Mesendoderm (in vitro differentiated cells): ENCODE data around the gene RBM3. TPM values are rescaled to one million over a fixed set of nuclear protein-coding genes. Genes with fewer than 3 reads are reported as not detected.

Source experiments
- DNase-seq: peaks from one replicate; pipeline ENCODE4 v3.0.0; 2013
- H2AK5ac ChIP-seq: 2 replicates; pipeline ENCODE4 v1.6.1; 2013; ENCODE audit warnings: low read length, inconsistent platforms
- H2BK120ac ChIP-seq: 2 replicates; pipeline ENCODE4 v1.6.1; 2013; ENCODE audit warnings: low read depth, mild to moderate bottlenecking, low read length, moderate library complexity, mixed read lengths
- H2BK15ac ChIP-seq: replicated peaks from 2 replicates; pipeline ENCODE4 v1.6.1; 2013; ENCODE audit warnings: low read depth, mild to moderate bottlenecking, moderate library complexity
- H2BK5ac ChIP-seq: 2 replicates; pipeline ENCODE4 v1.6.1; 2013; ENCODE audit warnings: low read length, inconsistent platforms
- H3K18ac ChIP-seq: 2 replicates; pipeline ENCODE4 v1.6.1; 2013; ENCODE audit warnings: mild to moderate bottlenecking, low read length, mixed read lengths
- H3K23ac ChIP-seq: one replicate; pipeline ENCODE4 v1.6.1; 2013; ENCODE audit warnings: low read length
- H3K27ac ChIP-seq: 2 replicates; pipeline ENCODE4 v1.5.1; 2013; ENCODE audit warnings: low read depth, mild to moderate bottlenecking, inconsistent platforms, low read length, moderate library complexity
- H3K27me3 ChIP-seq: 2 replicates; pipeline ENCODE4 v1.6.1; 2013; ENCODE audit warnings: low read length, control low read depth, mild to moderate bottlenecking, inconsistent platforms; ENCODE audit not compliant: insufficient read depth, poor library complexity
- H3K36me3 ChIP-seq: 2 replicates; pipeline ENCODE4 v1.6.1; 2013; ENCODE audit warnings: low read length, inconsistent platforms; ENCODE audit not compliant: control insufficient read depth, insufficient read depth
- H3K4ac ChIP-seq: one replicate; pipeline ENCODE4 v1.6.1; 2013; ENCODE audit warnings: low read depth, mild to moderate bottlenecking, low read length, moderate library complexity
- H3K4me1 ChIP-seq: 2 replicates; pipeline ENCODE4 v1.6.1; 2013; ENCODE audit warnings: low read depth, low read length, inconsistent platforms; ENCODE audit not compliant: control insufficient read depth
- H3K4me2 ChIP-seq: 2 replicates; pipeline ENCODE4 v1.6.1; 2013; ENCODE audit warnings: low read length
- H3K4me3 ChIP-seq: 2 replicates; pipeline ENCODE4 v1.5.1; 2013; ENCODE audit warnings: mild to moderate bottlenecking, low read length
- H3K56ac ChIP-seq: one replicate; pipeline ENCODE4 v1.6.1; 2013; ENCODE audit warnings: low read length
- H3K79me1 ChIP-seq: 2 replicates; pipeline ENCODE4 v1.6.1; 2013; ENCODE audit warnings: low read length, inconsistent platforms
- H3K79me2 ChIP-seq: 2 replicates; pipeline ENCODE4 v1.6.1; 2013; ENCODE audit warnings: mild to moderate bottlenecking, low read length; ENCODE audit not compliant: control insufficient read depth, insufficient read depth
- H3K9ac ChIP-seq: 2 replicates; pipeline ENCODE4 v1.6.1; 2013; ENCODE audit warnings: low read length, inconsistent platforms
- H4K5ac ChIP-seq: one replicate; pipeline ENCODE4 v1.6.1; 2013; ENCODE audit warnings: low read length
- H4K8ac ChIP-seq: one replicate; pipeline ENCODE4 v1.6.1; 2013; ENCODE audit warnings: low read depth, mild to moderate bottlenecking, control low read depth, low read length, moderate library complexity
- WGBS: extraction: QIAGEN DNeasy Blood & Tissue Kit; methylation state at CpG from one replicate; pipeline ENCODE4 v1.1.7; 2013; ENCODE audit warnings: low lambda C conversion rate, missing lambda C conversion rate; ENCODE audit not compliant: insufficient coverage; ENCODE audit errors: extremely low coverage; 5-methylcytosine and 5-hydroxymethylcytosine counted together
- small RNA-seq: library from polyadenylated mRNA; stranded (forward); fragments of <200 nt; extraction: miRNeasy Mini kit (QIAGEN cat#:217004); gene quantifications from one replicate; pipeline ENCODE3, GENCODE V24; 2013; ENCODE audit not compliant: insufficient read depth

Gene RBM3

DNA sequence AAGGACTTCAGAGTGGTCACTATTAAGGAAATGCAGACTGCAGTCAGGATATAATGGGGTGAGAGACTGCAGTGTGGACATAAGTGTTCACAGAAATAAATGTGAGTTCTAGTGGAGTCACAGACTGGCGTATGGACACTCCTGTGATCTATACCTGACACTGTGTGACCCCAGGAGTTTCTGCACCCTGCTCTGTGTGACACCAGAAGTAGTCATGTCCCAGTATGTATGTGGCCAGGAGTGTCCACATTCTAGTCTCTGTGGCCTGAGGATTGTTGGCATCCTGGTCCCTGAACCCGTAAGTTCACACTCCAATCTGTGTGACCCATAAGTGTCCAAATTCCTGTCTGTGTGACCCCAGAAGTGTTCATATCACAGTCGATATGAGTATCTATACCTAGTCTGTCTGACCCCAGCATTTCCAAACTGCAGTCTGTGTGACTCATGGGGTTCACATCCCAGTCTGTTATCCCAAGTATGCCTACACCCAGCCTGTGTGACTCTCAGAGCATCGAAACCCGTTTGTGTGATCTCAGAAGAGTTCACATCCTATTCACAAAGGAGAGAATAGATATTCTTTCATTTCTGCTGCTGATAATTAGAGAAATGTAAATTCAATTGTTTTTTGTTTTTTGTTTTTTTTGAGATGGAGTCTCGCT is 39.3 kb downstream of the RBM3 start:
- WGBS = no CpG with 5 or more reads among the region's 6 CpGs
- no peaks in the 10 kb centered on the region for H3K79me1 ChIP-seq
- no peak overlapping the region for H3K27ac ChIP-seq

DNA sequence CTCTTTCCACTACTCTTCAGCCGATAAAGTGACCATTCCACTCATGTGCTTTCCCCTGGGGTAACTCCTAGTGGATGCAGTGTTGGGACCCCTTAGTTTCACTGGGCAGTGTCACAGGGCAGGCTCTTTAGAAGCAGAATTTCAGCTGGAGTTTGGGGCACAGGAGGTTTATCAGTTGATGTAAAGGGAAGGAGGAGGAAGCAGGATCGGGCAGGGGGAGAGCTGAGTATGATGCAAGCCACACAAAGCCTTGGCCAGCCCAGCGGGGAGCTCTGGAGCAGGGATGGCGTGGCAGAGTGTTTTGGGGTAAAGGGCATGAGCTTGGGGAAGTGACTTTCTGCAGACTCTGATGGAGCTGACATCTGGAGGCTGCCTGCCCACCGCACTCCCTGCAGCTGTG is 42.3 kb downstream of the RBM3 start:
- peak; percentile 51 for DNase-seq
- Histone ChIP-seq H3K56ac (peak overlapping the region; percentile 34), H3K9ac (no peak overlapping the region), H3K4me2 (no peak overlapping the region), H3K36me3 (no peaks in the 10 kb centered on the region), H2BK15ac (no peak overlapping the region), H3K4me3 (no peak overlapping the region), H2BK120ac (no peak overlapping the region), H3K23ac (no peak overlapping the region), H3K27me3 (no peaks in the 10 kb centered on the region), H3K4me1 (no peaks in the 10 kb centered on the region), H2AK5ac (no peak overlapping the region), H3K4ac (no peak overlapping the region), H3K27ac (no peak overlapping the region), H3K79me2 (no peaks in the 10 kb centered on the region), H2BK5ac (no peak overlapping the region), H4K5ac (no peak overlapping the region), H3K18ac (no peak overlapping the region), H3K79me1 (no peaks in the 10 kb centered on the region), H4K8ac (no peak overlapping the region)
- WGBS = no CpG with 5 or more reads among the region's 5 CpGs

More for the DNA sequence above, 39.3 kb downstream of the RBM3 start:
- no peak overlapping the region for H3K9ac ChIP-seq
- DNase-seq = no peak
- H3K4me1 ChIP-seq = no peaks in the 10 kb centered on the region
- H3K79me2 ChIP-seq = no peaks in the 10 kb centered on the region
- no peak overlapping the region for H2BK120ac ChIP-seq
- no peak overlapping the region for H2BK5ac ChIP-seq
- no peaks in the 10 kb centered on the region for H3K36me3 ChIP-seq
- H4K5ac ChIP-seq = no peak overlapping the region
- no peak overlapping the region for H4K8ac ChIP-seq
- H3K4me3 ChIP-seq = no peak overlapping the region
- H3K4ac ChIP-seq = no peak overlapping the region
- H3K18ac ChIP-seq = no peak overlapping the region
- H2BK15ac ChIP-seq = no peak overlapping the region
- no peaks in the 10 kb centered on the region for H3K27me3 ChIP-seq
- H3K23ac ChIP-seq = no peak overlapping the region
- no peak overlapping the region for H3K56ac ChIP-seq
- H3K4me2 ChIP-seq = no peak overlapping the region
- no peak overlapping the region for H2AK5ac ChIP-seq

DNA sequence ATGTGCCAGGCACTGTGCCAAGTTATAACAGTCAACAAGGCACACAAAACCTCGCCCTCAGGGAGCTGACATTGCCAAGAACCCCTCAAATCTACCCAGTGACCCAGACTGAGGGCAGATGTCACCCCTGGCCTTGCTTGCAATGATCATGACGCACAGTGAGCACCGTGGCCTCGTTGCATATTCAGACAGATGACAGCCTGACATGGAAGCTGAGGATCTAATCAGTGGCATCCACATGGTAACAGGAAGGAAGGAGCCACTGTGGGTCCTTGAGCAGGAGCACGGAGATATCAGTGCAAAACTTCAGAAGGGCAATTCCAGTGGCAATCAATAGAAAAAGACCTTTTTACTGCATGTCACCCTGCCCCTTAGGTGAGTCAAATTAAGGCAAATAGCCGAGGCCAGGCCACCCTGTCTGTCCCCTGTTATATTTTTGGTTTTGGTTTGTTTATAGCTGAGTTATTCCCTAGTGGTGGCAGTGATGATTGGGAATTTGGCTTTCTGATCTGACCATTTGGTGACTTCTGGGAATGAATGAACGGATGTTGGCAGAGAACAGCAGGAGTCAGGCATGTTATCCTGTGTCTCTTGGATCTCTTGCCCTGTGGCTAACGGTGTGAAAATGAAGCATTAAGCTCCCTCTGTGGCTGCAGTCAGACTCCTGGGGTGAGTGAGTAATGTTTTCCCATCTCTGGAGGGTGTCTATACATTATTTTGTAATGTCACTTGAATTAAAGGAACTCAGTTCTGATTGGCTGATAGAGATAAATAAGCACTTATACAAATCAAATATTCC is 43.5 kb downstream of the RBM3 start:
- no CpG with 5 or more reads among the region's 8 CpGs for WGBS
- H4K8ac ChIP-seq = no peak overlapping the region
- no peak overlapping the region for H2BK5ac ChIP-seq
- no peaks in the 10 kb centered on the region for H3K27me3 ChIP-seq
- no peak overlapping the region for H3K18ac ChIP-seq
- H3K79me1 ChIP-seq = no peaks in the 10 kb centered on the region
- H3K56ac ChIP-seq = no peak overlapping the region
- H3K9ac ChIP-seq = no peak overlapping the region
- H2AK5ac ChIP-seq = no peak overlapping the region
- H3K4me1 ChIP-seq = no peaks in the 10 kb centered on the region
- H2BK120ac ChIP-seq = no peak overlapping the region
- no peak overlapping the region for H3K4me2 ChIP-seq
- no peak overlapping the region for H2BK15ac ChIP-seq
- H4K5ac ChIP-seq = no peak overlapping the region
- no peaks in the 10 kb centered on the region for H3K36me3 ChIP-seq
- H3K4ac ChIP-seq = no peak overlapping the region
- no peaks in the 10 kb centered on the region for H3K79me2 ChIP-seq
- H3K27ac ChIP-seq = no peak overlapping the region
- H3K4me3 ChIP-seq = no peak overlapping the region
- DNase-seq = peak; percentile 62
- H3K23ac ChIP-seq = no peak overlapping the region

DNA sequence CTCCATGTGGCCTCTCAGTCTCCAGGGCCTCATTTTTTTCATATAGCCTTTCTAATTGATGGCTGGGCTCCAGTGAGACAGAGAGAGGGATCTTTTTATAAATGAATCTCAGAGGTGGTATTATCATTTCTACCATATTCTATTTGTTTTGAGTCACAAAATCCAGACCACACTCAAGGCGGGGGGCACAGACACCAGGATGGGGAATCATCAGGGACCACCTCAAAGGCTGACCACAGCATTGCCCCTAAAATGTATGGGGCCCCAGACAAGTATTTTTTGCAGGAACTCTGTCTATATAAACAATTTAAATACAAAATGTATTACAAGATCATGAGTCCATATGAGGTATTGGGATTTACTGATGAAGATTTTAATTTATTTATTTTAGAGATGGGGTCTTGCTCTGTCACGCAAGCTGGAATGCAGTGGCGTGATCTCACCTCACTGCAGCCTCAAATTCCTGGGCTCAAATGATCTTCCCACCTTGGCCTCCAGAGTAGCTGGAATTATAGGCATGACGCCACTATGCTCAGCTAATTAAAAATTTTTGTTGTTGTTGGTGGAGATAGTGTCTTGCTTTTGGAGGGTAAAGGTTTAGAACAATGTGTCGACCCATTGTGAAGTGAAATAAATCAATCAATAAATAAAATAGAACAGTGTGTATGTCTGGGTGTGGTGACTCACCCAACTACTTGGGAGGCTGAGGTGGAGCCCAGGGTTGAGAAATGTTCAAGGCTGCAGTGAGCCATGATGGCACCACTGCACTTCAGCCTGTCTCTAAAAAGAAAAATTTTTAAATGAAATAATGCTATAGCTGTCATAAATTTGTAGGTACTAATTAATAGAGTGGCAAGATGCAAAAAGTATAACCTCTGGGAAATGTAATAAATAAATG is 52.4 kb downstream of the RBM3 start:
- Histone ChIP-seq H2AK5ac (no peak overlapping the region), H3K23ac (no peak overlapping the region), H2BK15ac (no peak overlapping the region), H3K4ac (no peak overlapping the region), H2BK5ac (no peak overlapping the region), H3K36me3 (no peaks in the 10 kb centered on the region), H3K27ac (no peak overlapping the region), H4K8ac (no peak overlapping the region), H3K4me1 (no peaks in the 10 kb centered on the region), H3K18ac (no peak overlapping the region), H3K79me2 (no peaks in the 10 kb centered on the region), H3K79me1 (no peaks in the 10 kb centered on the region), H3K27me3 (no peaks in the 10 kb centered on the region), H3K9ac (no peak overlapping the region), H2BK120ac (no peak overlapping the region), H3K4me3 (no peak overlapping the region), H3K4me2 (no peak overlapping the region), H4K5ac (no peak overlapping the region), H3K56ac (no peak overlapping the region)
- WGBS = no CpG with 5 or more reads among the region's 5 CpGs
- no peak for DNase-seq

Small RNAs within 50 kb of the gene (small RNA-seq; reads per million reads assigned to genes)
- gene MRPL32P1 = not detected
